HFFc6 (cell line): Measurements from ENCODE around the gene SLIT3. TPM values are rescaled to one million over a fixed set of nuclear protein-coding genes. Genes with fewer than 3 reads are reported as not detected.

Experiments used
- DNase-seq: peaks from one replicate; pipeline ENCODE4 v3.0.0-alpha.2; 2018
- H3K27ac Mint-ChIP-seq: 2 replicates; pipeline ENCODE4 v1.8.0; 2020; ENCODE audit warnings: mild to moderate bottlenecking, mixed read lengths
- H3K27me3 Mint-ChIP-seq: 2 replicates; pipeline ENCODE4 v1.8.0; 2021; ENCODE audit warnings: mild to moderate bottlenecking, moderate library complexity, mixed read lengths; ENCODE audit not compliant: insufficient read depth
- H3K36me3 Mint-ChIP-seq: 2 replicates; pipeline ENCODE4 v1.8.0; 2021; ENCODE audit warnings: low read depth, mixed read lengths
- H3K4me1 Mint-ChIP-seq: 2 replicates; pipeline ENCODE4 v1.8.0; 2020; ENCODE audit warnings: low read depth, mixed read lengths
- H3K4me3 Mint-ChIP-seq: 2 replicates; pipeline ENCODE4 v1.8.0; 2020; ENCODE audit warnings: mild to moderate bottlenecking, moderate library complexity, mixed read lengths
- H3K9me3 Mint-ChIP-seq: 2 replicates; pipeline ENCODE4 v1.8.0; 2020; ENCODE audit warnings: mild to moderate bottlenecking, mixed read lengths
- total RNA-seq, 6 experiments: library from RNA; stranded (reverse); fragmentation: NEBNext Ultra II Directional; extraction: Animal tissue kit (Norgen Biotek cat#: 25700); gene quantifications; 2 replicates in 1 of 6; 3 replicates in 5 of 6; pipeline ENCODE4 v1.2.3, GENCODE V29; 2021
- TF ChIP-seq, protein P1 (sequence below): fragments of 200-600 bp; sonication (generic); IDR thresholded peaks from 2 replicates; pipeline ENCODE4 v1.5.0; 2021; ENCODE audit warnings: antibody characterized with exemption, mild to moderate bottlenecking

SLIT3 gene
- total RNA-seq, 6 experiments from 2014 or later, result 4.2 to 8.3 (median 7.1) TPM

DNA sequence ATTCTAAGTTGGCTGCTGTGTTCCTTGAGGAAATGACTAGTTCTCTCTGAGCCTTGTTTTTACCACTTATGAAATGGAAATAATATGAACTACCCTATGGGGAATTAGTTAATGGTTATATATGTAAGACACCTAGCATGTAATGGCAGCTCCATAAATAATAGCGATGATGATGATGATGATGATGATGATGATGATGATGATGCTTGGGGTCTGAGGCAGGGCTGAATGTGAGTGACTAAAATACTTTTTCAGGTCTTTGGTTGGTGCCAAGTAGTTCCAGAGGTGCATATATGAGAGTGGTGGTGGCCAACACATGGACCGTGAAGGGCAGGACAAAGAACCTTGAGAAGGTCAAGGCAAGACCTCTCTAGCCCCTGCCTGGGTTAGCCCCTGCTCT lies 598.4 kb downstream of the SLIT3 start:
- Mint-ChIP-seq H3K4me3 (no peak overlapping the region), H3K36me3 (no peaks in the 10 kb centered on the region), H3K27me3 (no peaks in the 10 kb centered on the region; the same call in 1 of the 2 replicates), H3K4me1 (no peaks in the 10 kb centered on the region), H3K27ac (no peak overlapping the region), H3K9me3 (no peaks in the 10 kb centered on the region)
- TF ChIP-seq, protein P1, sequence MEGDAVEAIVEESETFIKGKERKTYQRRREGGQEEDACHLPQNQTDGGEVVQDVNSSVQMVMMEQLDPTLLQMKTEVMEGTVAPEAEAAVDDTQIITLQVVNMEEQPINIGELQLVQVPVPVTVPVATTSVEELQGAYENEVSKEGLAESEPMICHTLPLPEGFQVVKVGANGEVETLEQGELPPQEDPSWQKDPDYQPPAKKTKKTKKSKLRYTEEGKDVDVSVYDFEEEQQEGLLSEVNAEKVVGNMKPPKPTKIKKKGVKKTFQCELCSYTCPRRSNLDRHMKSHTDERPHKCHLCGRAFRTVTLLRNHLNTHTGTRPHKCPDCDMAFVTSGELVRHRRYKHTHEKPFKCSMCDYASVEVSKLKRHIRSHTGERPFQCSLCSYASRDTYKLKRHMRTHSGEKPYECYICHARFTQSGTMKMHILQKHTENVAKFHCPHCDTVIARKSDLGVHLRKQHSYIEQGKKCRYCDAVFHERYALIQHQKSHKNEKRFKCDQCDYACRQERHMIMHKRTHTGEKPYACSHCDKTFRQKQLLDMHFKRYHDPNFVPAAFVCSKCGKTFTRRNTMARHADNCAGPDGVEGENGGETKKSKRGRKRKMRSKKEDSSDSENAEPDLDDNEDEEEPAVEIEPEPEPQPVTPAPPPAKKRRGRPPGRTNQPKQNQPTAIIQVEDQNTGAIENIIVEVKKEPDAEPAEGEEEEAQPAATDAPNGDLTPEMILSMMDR, result no peak
- no peak for DNase-seq

DNA sequence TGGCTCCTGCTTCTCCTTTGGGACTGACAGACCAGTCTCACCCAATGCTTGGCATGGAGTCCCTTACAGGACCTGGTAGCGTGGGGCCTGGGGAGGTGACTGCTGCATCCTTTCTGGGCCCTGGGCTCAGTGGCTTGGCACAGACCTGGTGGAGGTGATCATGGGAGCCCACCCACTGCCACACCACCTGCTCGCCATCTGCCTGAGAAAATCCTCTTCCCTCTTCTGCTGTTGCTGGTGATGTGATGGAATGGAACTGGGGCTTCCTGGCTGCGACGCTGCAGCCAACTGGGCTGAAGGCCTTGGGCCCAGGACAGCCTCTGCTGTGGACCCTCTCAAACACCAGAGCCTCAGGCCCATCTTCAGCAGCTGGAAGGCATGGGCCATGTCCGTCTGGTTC lies 599.3 kb downstream of the SLIT3 start:
- TF ChIP-seq, protein P1, result no peak
- Mint-ChIP-seq H3K4me3 (no peak overlapping the region), H3K36me3 (no peaks in the 10 kb centered on the region), H3K4me1 (no peaks in the 10 kb centered on the region), H3K27ac (no peak overlapping the region), H3K9me3 (no peaks in the 10 kb centered on the region), H3K27me3 (peaks cover 6% of the 10 kb centered on the region; the same call in 1 of the 2 replicates)
- DNase-seq, result no peak

- TF ChIP-seq, protein P1, result no peak
Observed at GRCh38 chr5:168699002-168699401, 601.9 kb downstream of the SLIT3 start.

GRCh38 chr5:168697034-168697720 lies 603.8 kb downstream of the SLIT3 start:
- H3K36me3 Mint-ChIP-seq, result no peaks in the 10 kb centered on the region
- peaks cover 20% of the 10 kb centered on the region for H3K27me3 Mint-ChIP-seq
- DNase-seq, result no peak
- no peak overlapping the region for H3K4me3 Mint-ChIP-seq
- TF ChIP-seq, protein P1, result no peak
- no peaks in the 10 kb centered on the region for H3K4me1 Mint-ChIP-seq
- H3K9me3 Mint-ChIP-seq, result no peaks in the 10 kb centered on the region
- H3K27ac Mint-ChIP-seq, result no peak overlapping the region

More at GRCh38 chr5:168699002-168699401, 601.9 kb downstream of the SLIT3 start:
- Mint-ChIP-seq H3K4me1 (no peaks in the 10 kb centered on the region), H3K27me3 (peaks cover 13% of the 10 kb centered on the region), H3K9me3 (no peaks in the 10 kb centered on the region), H3K27ac (no peak overlapping the region), H3K4me3 (no peak overlapping the region), H3K36me3 (no peaks in the 10 kb centered on the region)
- no peak for DNase-seq

DNA sequence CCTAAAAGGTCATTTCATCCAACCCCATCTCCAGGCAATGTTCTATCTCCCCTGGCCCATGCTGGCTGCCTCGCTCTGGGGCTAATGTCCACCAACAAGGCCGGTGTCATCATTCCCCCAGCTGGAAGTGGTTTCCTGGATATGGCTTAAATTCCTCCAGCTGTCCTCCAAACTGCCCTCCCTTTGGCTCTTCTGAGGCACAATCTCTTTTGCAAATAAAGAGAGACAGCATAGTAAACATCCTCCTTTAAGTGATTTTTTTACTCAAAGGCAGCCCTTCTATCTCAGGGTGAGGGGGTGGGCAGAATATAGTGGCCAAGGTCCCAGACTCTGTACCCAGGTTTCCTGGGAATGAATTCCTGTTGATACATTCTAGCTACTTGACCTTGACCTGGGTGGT lies 604.3 kb downstream of the SLIT3 start:
- TF ChIP-seq, protein P1, result no peak
- Mint-ChIP-seq H3K27ac (no peak overlapping the region), H3K27me3 (peaks cover 22% of the 10 kb centered on the region), H3K4me3 (no peak overlapping the region), H3K9me3 (no peaks in the 10 kb centered on the region), H3K36me3 (no peaks in the 10 kb centered on the region), H3K4me1 (no peaks in the 10 kb centered on the region)
- no peak for DNase-seq
